Activated naive CD8-positive, alpha-beta T cell (primary cell): ENCODE data around the gene NMT1.

ENCODE experiments used
- H3K27ac Mint-ChIP-seq: one replicate; pipeline ENCODE4 v1.8.0; 2021; ENCODE audit warnings: mixed read lengths
- H3K27me3 Mint-ChIP-seq: one replicate; pipeline ENCODE4 v1.8.0; 2021; ENCODE audit warnings: mixed read lengths
- H3K36me3 Mint-ChIP-seq: one replicate; pipeline ENCODE4 v1.8.0; 2021; ENCODE audit warnings: mixed read lengths
- H3K4me1 Mint-ChIP-seq: one replicate; pipeline ENCODE4 v1.8.0; 2021; ENCODE audit warnings: low read depth, mixed read lengths
- H3K4me3 Mint-ChIP-seq: one replicate; pipeline ENCODE4 v1.8.0; 2021; ENCODE audit warnings: mild to moderate bottlenecking, mixed read lengths
- H3K9me3 Mint-ChIP-seq: one replicate; pipeline ENCODE4 v1.8.0; 2021; ENCODE audit warnings: low read depth, mixed read lengths

Gene NMT1

GRCh38 chr17:45086865-45087503 is 25.9 kb downstream of the NMT1 start:
- Mint-ChIP-seq H3K27me3 (no peaks in the 10 kb centered on the region), H3K27ac (no peak overlapping the region), H3K9me3 (no peaks in the 10 kb centered on the region), H3K4me3 (no peak overlapping the region), H3K36me3 (peaks cover 3% of the 10 kb centered on the region), H3K4me1 (peaks cover 2% of the 10 kb centered on the region)

GRCh38 chr17:45087504-45087975 is 26.4 kb downstream of the NMT1 start:
- H3K4me3 Mint-ChIP-seq = no peak overlapping the region
- H3K27ac Mint-ChIP-seq = no peak overlapping the region
- H3K4me1 Mint-ChIP-seq = peaks cover 2% of the 10 kb centered on the region
- H3K27me3 Mint-ChIP-seq = no peaks in the 10 kb centered on the region
- H3K9me3 Mint-ChIP-seq = no peaks in the 10 kb centered on the region
- peaks cover 3% of the 10 kb centered on the region for H3K36me3 Mint-ChIP-seq

- H3K4me1 Mint-ChIP-seq = peaks cover 2% of the 10 kb centered on the region
- no peak overlapping the region for H3K27ac Mint-ChIP-seq
- H3K4me3 Mint-ChIP-seq = no peak overlapping the region
- no peaks in the 10 kb centered on the region for H3K9me3 Mint-ChIP-seq
- no peaks in the 10 kb centered on the region for H3K27me3 Mint-ChIP-seq
- H3K36me3 Mint-ChIP-seq = peaks cover 3% of the 10 kb centered on the region
These were observed 26.9 kb downstream of the NMT1 start for GRCh38 chr17:45087978-45088377.

GRCh38 chr17:45088741-45089140 is 27.6 kb downstream of the NMT1 start:
- H3K27ac Mint-ChIP-seq = no peak overlapping the region
- H3K36me3 Mint-ChIP-seq = peaks cover 3% of the 10 kb centered on the region
- no peaks in the 10 kb centered on the region for H3K27me3 Mint-ChIP-seq
- peaks cover 2% of the 10 kb centered on the region for H3K4me1 Mint-ChIP-seq
- H3K4me3 Mint-ChIP-seq = no peak overlapping the region
- H3K9me3 Mint-ChIP-seq = no peaks in the 10 kb centered on the region

GRCh38 chr17:45090711-45091110 is 29.6 kb downstream of the NMT1 start:
- Mint-ChIP-seq H3K36me3 (no peaks in the 10 kb centered on the region), H3K27ac (no peak overlapping the region), H3K4me1 (peaks cover 2% of the 10 kb centered on the region), H3K27me3 (no peaks in the 10 kb centered on the region), H3K9me3 (no peaks in the 10 kb centered on the region), H3K4me3 (no peak overlapping the region)

GRCh38 chr17:45091778-45092425 is 30.8 kb downstream of the NMT1 start:
- H3K4me3 Mint-ChIP-seq = no peak overlapping the region
- no peaks in the 10 kb centered on the region for H3K9me3 Mint-ChIP-seq
- H3K27ac Mint-ChIP-seq = no peak overlapping the region
- no peaks in the 10 kb centered on the region for H3K27me3 Mint-ChIP-seq
- H3K4me1 Mint-ChIP-seq = peaks cover 2% of the 10 kb centered on the region
- H3K36me3 Mint-ChIP-seq = no peaks in the 10 kb centered on the region

GRCh38 chr17:45092911-45093430 is 31.9 kb downstream of the NMT1 start:
- H3K9me3 Mint-ChIP-seq = no peaks in the 10 kb centered on the region
- H3K36me3 Mint-ChIP-seq = peaks cover 2% of the 10 kb centered on the region
- peaks cover 4% of the 10 kb centered on the region for H3K4me1 Mint-ChIP-seq
- H3K27ac Mint-ChIP-seq = no peak overlapping the region
- no peaks in the 10 kb centered on the region for H3K27me3 Mint-ChIP-seq
- no peak overlapping the region for H3K4me3 Mint-ChIP-seq

- H3K27me3 Mint-ChIP-seq = no peaks in the 10 kb centered on the region
- peaks cover 2% of the 10 kb centered on the region for H3K4me1 Mint-ChIP-seq
- H3K4me3 Mint-ChIP-seq = no peak overlapping the region
- peaks cover 2% of the 10 kb centered on the region for H3K36me3 Mint-ChIP-seq
- H3K9me3 Mint-ChIP-seq = no peaks in the 10 kb centered on the region
- H3K27ac Mint-ChIP-seq = no peak overlapping the region
These were observed 32.5 kb downstream of the NMT1 start for GRCh38 chr17:45093444-45094110.

GRCh38 chr17:45096141-45096540 is 35.0 kb downstream of the NMT1 start:
- Mint-ChIP-seq H3K4me1 (peaks cover 2% of the 10 kb centered on the region), H3K9me3 (no peaks in the 10 kb centered on the region), H3K36me3 (peaks cover 5% of the 10 kb centered on the region), H3K27ac (no peak overlapping the region), H3K4me3 (no peak overlapping the region), H3K27me3 (no peaks in the 10 kb centered on the region)

GRCh38 chr17:45096926-45097325 is 35.8 kb downstream of the NMT1 start:
- Mint-ChIP-seq H3K36me3 (peaks cover 5% of the 10 kb centered on the region), H3K27me3 (no peaks in the 10 kb centered on the region), H3K27ac (no peak overlapping the region), H3K9me3 (no peaks in the 10 kb centered on the region), H3K4me3 (no peak overlapping the region), H3K4me1 (peaks cover 2% of the 10 kb centered on the region)

- Mint-ChIP-seq H3K27ac (no peak overlapping the region), H3K9me3 (no peaks in the 10 kb centered on the region), H3K27me3 (no peaks in the 10 kb centered on the region), H3K4me1 (peaks cover 2% of the 10 kb centered on the region), H3K36me3 (peaks cover 5% of the 10 kb centered on the region), H3K4me3 (no peak overlapping the region)
These were observed 37.2 kb downstream of the NMT1 start for GRCh38 chr17:45098081-45098868.

- Mint-ChIP-seq H3K27ac (no peak overlapping the region), H3K4me1 (peaks cover 2% of the 10 kb centered on the region), H3K4me3 (no peak overlapping the region), H3K9me3 (no peaks in the 10 kb centered on the region), H3K27me3 (no peaks in the 10 kb centered on the region), H3K36me3 (peaks cover 5% of the 10 kb centered on the region)
These were observed 37.9 kb downstream of the NMT1 start for GRCh38 chr17:45098869-45099616.

GRCh38 chr17:45101546-45101882 is 40.4 kb downstream of the NMT1 start:
- H3K36me3 Mint-ChIP-seq = peaks cover 5% of the 10 kb centered on the region
- no peak overlapping the region for H3K4me3 Mint-ChIP-seq
- H3K27me3 Mint-ChIP-seq = no peaks in the 10 kb centered on the region
- H3K4me1 Mint-ChIP-seq = peaks cover 2% of the 10 kb centered on the region
- H3K27ac Mint-ChIP-seq = no peak overlapping the region
- no peaks in the 10 kb centered on the region for H3K9me3 Mint-ChIP-seq
